Esophagus (tissue), 2 donors: ENCODE results near the gene NPEPL1. TPM values are rescaled to one million over a fixed set of nuclear protein-coding genes. Genes with fewer than 3 reads are reported as not detected.
"Not testable (repeated sequence)": the region's sequence is repeated elsewhere in the genome, so short reads cannot be mapped to it uniquely, and the experiment has no call there.

Experiments used
- H3K27ac ChIP-seq, 2 donors: one replicate each; pipeline ENCODE4 v1.5.1; 2013; ENCODE audit warnings: low read depth in 2 of 2, mild to moderate bottlenecking in 2 of 2, inconsistent platforms in 1 of 2, low read length in 1 of 2, moderate library complexity in 1 of 2
- H3K27me3 ChIP-seq, 2 donors: one replicate each; pipeline ENCODE4 v1.6.1; 2013; ENCODE audit warnings: low read length in 2 of 2, control low read depth in 1 of 2, mild to moderate bottlenecking in 1 of 2; ENCODE audit not compliant: insufficient read depth in 2 of 2, control insufficient read depth in 1 of 2
- H3K36me3 ChIP-seq, 2 donors: one replicate each; pipeline ENCODE4 v1.6.1; 2013; ENCODE audit warnings: low read length in 1 of 2; ENCODE audit not compliant: control insufficient read depth in 2 of 2, insufficient read depth in 2 of 2
- H3K4me1 ChIP-seq, 2 donors: one replicate each; pipeline ENCODE4 v1.6.1; 2013; ENCODE audit warnings: low read length in 1 of 2; ENCODE audit not compliant: control insufficient read depth in 2 of 2, insufficient read depth in 2 of 2
- H3K4me3 ChIP-seq, 2 donors: one replicate each; pipeline ENCODE4 v1.5.1; 2013; ENCODE audit warnings: low read length in 2 of 2, mild to moderate bottlenecking in 2 of 2, low read depth in 1 of 2, moderate library complexity in 1 of 2
- H3K9me3 ChIP-seq, 2 donors: one replicate each; pipeline ENCODE4 v1.6.1; 2013; ENCODE audit warnings: mild to moderate bottlenecking in 2 of 2, low read depth in 1 of 2, low read length in 1 of 2, moderate library complexity in 1 of 2; ENCODE audit not compliant: control insufficient read depth in 2 of 2, insufficient read depth in 1 of 2
- WGBS, 2 donors: extraction: QIAGEN DNeasy Blood & Tissue Kit; methylation state at CpG; one replicate each; pipeline ENCODE4 v1.1.7; 2013; 5-methylcytosine and 5-hydroxymethylcytosine counted together
- polyA plus RNA-seq, 2 donors: library from polyadenylated mRNA; stranded (reverse); fragments of 200-250 nt; gene quantifications; one replicate each; pipeline ENCODE4 v1.2.3, GENCODE V29; 2013
- donor health status: healthy with polysubstance abuse.
- donor health status: Bipolar disorder and iron deficiency.

The NPEPL1 gene
- polyA plus RNA-seq, 2 donors, result 33.2 to 42.7 TPM

- not testable (repeated sequence) for H3K36me3 ChIP-seq, H3K9me3 ChIP-seq, H3K4me3 ChIP-seq, H3K4me1 ChIP-seq, H3K27ac ChIP-seq, H3K27me3 ChIP-seq
- 93 to 95% methylated on average over 2 of the region's 2 CpGs for WGBS, 2 donors
These were observed 58.1 kb downstream of the NPEPL1 start for GRCh38 chr20:58750706-58751105.

- H3K9me3 ChIP-seq, result no peaks in the 10 kb centered on the region
- H3K36me3 ChIP-seq, result no peaks in the 10 kb centered on the region
- 91 to 93% methylated on average over 10 of the region's 10 CpGs for WGBS, 2 donors
- no peak overlapping the region for H3K27ac ChIP-seq
- H3K4me3 ChIP-seq, result no peak overlapping the region
- peaks cover 0 to 3% of the 10 kb centered on the region in 2 donors for H3K27me3 ChIP-seq
- H3K4me1 ChIP-seq, result no peaks in the 10 kb centered on the region
These were observed 59.4 kb downstream of the NPEPL1 start for GRCh38 chr20:58751979-58752378.

GRCh38 chr20:58752565-58752964 lies 60.0 kb downstream of the NPEPL1 start:
- H3K4me3 ChIP-seq, result no peak overlapping the region
- peaks cover 0 to 3% of the 10 kb centered on the region in 2 donors for H3K27me3 ChIP-seq
- H3K9me3 ChIP-seq, result no peaks in the 10 kb centered on the region
- H3K27ac ChIP-seq, result no peak overlapping the region
- WGBS, 2 donors, result 88 to 95% methylated on average over 6 of the region's 6 CpGs
- H3K4me1 ChIP-seq, result no peaks in the 10 kb centered on the region
- no peaks in the 10 kb centered on the region for H3K36me3 ChIP-seq

- Histone ChIP-seq H3K27ac (no peak overlapping the region), H3K9me3 (no peaks in the 10 kb centered on the region), H3K36me3 (no peaks in the 10 kb centered on the region), H3K27me3 (peaks cover 0 to 3% of the 10 kb centered on the region in 2 donors), H3K4me3 (no peak overlapping the region), H3K4me1 (no peaks in the 10 kb centered on the region)
- WGBS, 2 donors, result 76 to 80% methylated on average over 14 of the region's 14 CpGs
These were observed 60.8 kb downstream of the NPEPL1 start for GRCh38 chr20:58753267-58753921.

GRCh38 chr20:58753922-58754551 lies 61.4 kb downstream of the NPEPL1 start:
- no peak overlapping the region for H3K27ac ChIP-seq
- no peaks in the 10 kb centered on the region for H3K36me3 ChIP-seq
- H3K27me3 ChIP-seq, result peaks cover 0 to 3% of the 10 kb centered on the region in 2 donors
- H3K4me1 ChIP-seq, result no peaks in the 10 kb centered on the region
- no peaks in the 10 kb centered on the region for H3K9me3 ChIP-seq
- no peak overlapping the region for H3K4me3 ChIP-seq
- WGBS, 2 donors, result 71 to 78% methylated on average over 17 of the region's 17 CpGs

GRCh38 chr20:58754584-58754983 lies 62.0 kb downstream of the NPEPL1 start:
- Histone ChIP-seq H3K4me3 (no peak overlapping the region), H3K4me1 (no peaks in the 10 kb centered on the region), H3K27ac (no peak overlapping the region), H3K9me3 (no peaks in the 10 kb centered on the region), H3K36me3 (no peaks in the 10 kb centered on the region), H3K27me3 (peaks cover 0 to 3% of the 10 kb centered on the region in 2 donors)
- 80 to 81% methylated on average over 8 of the region's 8 CpGs for WGBS, 2 donors

- H3K4me1 ChIP-seq, result no peaks in the 10 kb centered on the region
- H3K4me3 ChIP-seq, result no peak overlapping the region
- H3K27me3 ChIP-seq, result peaks cover 0 to 3% of the 10 kb centered on the region in 2 donors
- no peaks in the 10 kb centered on the region for H3K36me3 ChIP-seq
- WGBS, 2 donors, result 86 to 89% methylated on average over 18 of the region's 18 CpGs
- H3K9me3 ChIP-seq, result no peaks in the 10 kb centered on the region
- no peak overlapping the region for H3K27ac ChIP-seq
These were observed 62.6 kb downstream of the NPEPL1 start for GRCh38 chr20:58755062-58755697.

GRCh38 chr20:58755766-58756449 lies 63.3 kb downstream of the NPEPL1 start:
- Histone ChIP-seq H3K27ac (no peak overlapping the region), H3K4me1 (no peaks in the 10 kb centered on the region), H3K9me3 (no peaks in the 10 kb centered on the region), H3K4me3 (no peak overlapping the region), H3K27me3 (peaks cover 0 to 3% of the 10 kb centered on the region in 2 donors), H3K36me3 (no peaks in the 10 kb centered on the region)
- WGBS, 2 donors, result 79 to 85% methylated on average over 28 of the region's 28 CpGs

- WGBS, 2 donors, result 85% methylated on average over 7 of the region's 7 CpGs
- H3K4me1 ChIP-seq, result no peaks in the 10 kb centered on the region
- no peak overlapping the region for H3K4me3 ChIP-seq
- no peak overlapping the region for H3K27ac ChIP-seq
- H3K36me3 ChIP-seq, result no peaks in the 10 kb centered on the region
- H3K9me3 ChIP-seq, result no peaks in the 10 kb centered on the region
- peaks cover 0 to 3% of the 10 kb centered on the region in 2 donors for H3K27me3 ChIP-seq
These were observed 63.8 kb downstream of the NPEPL1 start for GRCh38 chr20:58756450-58756775.
